ENCODE data around the gene GPR152. TPM values are rescaled to one million over a fixed set of nuclear protein-coding genes. Genes with fewer than 3 reads are reported as not detected.

Gene GPR152
- total and polyA plus RNA-seq, 2 donors (not counting 3 experiments of a cell fraction or from before 2014, with no cell fraction given) = not detected

GRCh38 chr11:67466962-67467771 lies 14.6 kb upstream of the GPR152 start:
- H3K79me2 ChIP-seq (ENCODE audit: control insufficient read depth, insufficient read depth, low read length) = no peaks in the 10 kb centered on the region
- intact Hi-C loops (cut with micrococcal nuclease) = loop anchor here (5.0 kb wide), 1 partner anchor 95 kb away; no protein-coding TSS in a partner anchor
- H3K36me3 ChIP-seq (ENCODE audit: control insufficient read depth in 2 of 2, extremely low read depth in 1 of 2, insufficient read depth in 2 of 2, low read length in 2 of 2) = no peaks in the 10 kb centered on the region
- no peak overlapping the region for H3K4me2 ChIP-seq (ENCODE audit: insufficient read depth, low read length)
- H3K27ac ChIP-seq (ENCODE audit: insufficient read depth, low read depth, low read length) = no peak overlapping the region
- no peaks in the 10 kb centered on the region for H3K9me1 ChIP-seq (replicated peaks; ENCODE audit: control insufficient read depth, extremely low read depth, insufficient read depth, low read length)
- dilution Hi-C loops (cut with MboI; ENCODE audit: extremely low pct_ligation_motif_present, low sequenced_read_pairs) = no loop called here
- H3K9ac ChIP-seq (replicated peaks; ENCODE audit: extremely low read depth, insufficient read depth, low read length) = no peak overlapping the region
- CTCF ChIA-PET = interaction anchor here (1.6 to 2.6 kb wide), 2 partner anchors 16 to 66 kb away, joined by 4 to 26 read pairs; partner anchors contain the start of genes AIP and PPP1CA
- FAIRE-seq = no peak
- H3K9me3 ChIP-seq (replicated peaks; ENCODE audit: control insufficient read depth, insufficient read depth, low read length) = no peaks in the 10 kb centered on the region
- POLR2A ChIA-PET = no interaction called here
- H3K27me3 ChIP-seq (ENCODE audit: control insufficient read depth in 2 of 2, insufficient read depth in 2 of 2, low read length in 2 of 2) = no peaks in the 10 kb centered on the region
- no peak for DNase-seq (ENCODE audit: low read depth, low spot score)
- H4K20me1 ChIP-seq (replicated peaks; ENCODE audit: control insufficient read depth, extremely low read depth, insufficient read depth, low read length) = no peaks in the 10 kb centered on the region
- H2AFZ ChIP-seq (ENCODE audit: low read depth, low read length) = no peak overlapping the region
- no peak overlapping the region for H3K4me3 ChIP-seq (replicated peaks in 1 of 3; ENCODE audit: insufficient read depth in 1 of 3, low read depth in 1 of 3, low read length in 3 of 3)
- peaks cover 19% of the 10 kb centered on the region for H3K4me1 ChIP-seq (ENCODE audit: control insufficient read depth, extremely low read depth, insufficient read depth, low read length)
- TF ChIP-seq MYC (IDR thresholded peaks at IDR 0.05; ENCODE audit: low read depth, low read length) (no peak), CTCF (IDR thresholded peaks at IDR 0.05; ENCODE audit: extremely low read depth in 1 of 2, insufficient read depth in 1 of 2, low read depth in 1 of 2, low read length in 2 of 2) (no peak), FOS (IDR thresholded peaks at IDR 0.05; ENCODE audit: borderline replicate concordance, insufficient read depth, low read length) (no peak), MAX (IDR thresholded peaks at IDR 0.05; ENCODE audit: insufficient read depth, insufficient read length) (no peak)
- no TSS peak for BruUV-seq (replicated peaks)

Measured in endothelial cell of umbilical vein (primary cell).